Loucy (cell line): ENCODE measurements around the gene LRRFIP1.

Source experiments
- H2AFZ ChIP-seq: fragments of 200-600 bp; sonication (generic); 2 replicates; pipeline ENCODE4 v1.6.0; 2016; ENCODE audit warnings: antibody characterized with exemption, mild to moderate bottlenecking, low read length, moderate library complexity
- H3F3A ChIP-seq: fragments of 200-600 bp; 2 replicates; pipeline ENCODE4 v1.6.0; 2016; ENCODE audit warnings: antibody characterized with exemption, low read depth, mild to moderate bottlenecking
- H3K27me3 ChIP-seq: fragments of 200-600 bp; sonication (generic); 2 replicates; pipeline ENCODE4 v1.6.1; 2014; ENCODE audit warnings: low read length, mild to moderate bottlenecking; ENCODE audit not compliant: insufficient read depth, poor library complexity, severe bottlenecking
- H3K36me3 ChIP-seq: fragments of 200-600 bp; sonication (generic); 2 replicates; pipeline ENCODE4 v1.6.1; 2016; ENCODE audit warnings: low read length; ENCODE audit not compliant: insufficient read depth
- H3K4me1 ChIP-seq: fragments of 200-600 bp; sonication (generic); 2 replicates; pipeline ENCODE4 v1.5.1; 2014; ENCODE audit warnings: low read length, mild to moderate bottlenecking; ENCODE audit not compliant: insufficient read depth, poor library complexity, severe bottlenecking
- H3K4me2 ChIP-seq: fragments of 200-600 bp; sonication (generic); 2 replicates; pipeline ENCODE4 v1.6.0; 2014; ENCODE audit warnings: antibody characterized with exemption, low read length, low read depth, mild to moderate bottlenecking; ENCODE audit not compliant: poor library complexity, severe bottlenecking
- H3K4me3 ChIP-seq: fragments of 200-600 bp; sonication (generic); 2 replicates; pipeline ENCODE4 v1.5.1; 2014; ENCODE audit warnings: low read length, mild to moderate bottlenecking, mixed read lengths; ENCODE audit not compliant: poor library complexity, severe bottlenecking
- H3K79me2 ChIP-seq: fragments of 200-600 bp; sonication (generic); 2 replicates; pipeline ENCODE4 v1.6.1; 2014; ENCODE audit warnings: low read length; ENCODE audit not compliant: insufficient read depth
- H3K9ac ChIP-seq: fragments of 200-600 bp; sonication (generic); 2 replicates; pipeline ENCODE4 v1.6.0; 2014; ENCODE audit warnings: mild to moderate bottlenecking, low read depth, low read length, moderate library complexity; ENCODE audit not compliant: poor library complexity, severe bottlenecking
- H3K9me2 ChIP-seq: fragments of 200-600 bp; sonication (generic); replicated peaks from 2 replicates; pipeline ENCODE4 v1.6.1; 2016; ENCODE audit warnings: low read depth, low read length, mixed read lengths
- H3K9me3 ChIP-seq: fragments of 200-600 bp; sonication (generic); 2 replicates; pipeline ENCODE4 v1.6.1; 2014; ENCODE audit warnings: mild to moderate bottlenecking, antibody characterized with exemption, low read length, low read depth; ENCODE audit not compliant: insufficient read depth
- H4K20me1 ChIP-seq: fragments of 200-600 bp; sonication (generic); 2 replicates; pipeline ENCODE4 v1.6.0; 2014; ENCODE audit warnings: antibody characterized with exemption, low read length, mild to moderate bottlenecking; ENCODE audit not compliant: insufficient read depth, poor library complexity, severe bottlenecking
- CTCF ChIP-seq: fragments of 200-600 bp; sonication (generic); conservative IDR thresholded peaks from 2 replicates; pipeline ENCODE4 v1.5.1; 2014; ENCODE audit warnings: mild to moderate bottlenecking, antibody characterized with exemption, low read length
- EZH2phosphoT487 ChIP-seq: fragments of 200-600 bp; IDR thresholded peaks from 2 replicates; pipeline ENCODE4 v1.6.1; 2018; ENCODE audit warnings: antibody characterized with exemption, mild to moderate bottlenecking, moderate library complexity, borderline replicate concordance

Gene LRRFIP1

GRCh38 chr2:237720957-237721356 lies 93.6 kb downstream of the LRRFIP1 start:
- Histone ChIP-seq H3K9ac (no peak overlapping the region), H3K79me2 (peaks cover 95% of the 10 kb centered on the region), H3K4me1 (no peaks in the 10 kb centered on the region), H3K9me2 (no peaks in the 10 kb centered on the region), H3K27me3 (no peaks in the 10 kb centered on the region), H3K9me3 (no peaks in the 10 kb centered on the region), H3K4me3 (no peak overlapping the region), H3K4me2 (no peak overlapping the region), H4K20me1 (peaks cover 70% of the 10 kb centered on the region), H3K36me3 (peaks cover 62% of the 10 kb centered on the region), H2AFZ (no peak overlapping the region), H3F3A (no peaks in the 10 kb centered on the region)
- no peak for TF ChIP-seq EZH2phosphoT487
- no peak for TF ChIP-seq CTCF

- Histone ChIP-seq H3K36me3 (peaks cover 66% of the 10 kb centered on the region), H3K9ac (no peak overlapping the region), H4K20me1 (peaks cover 69% of the 10 kb centered on the region)
Observed at GRCh38 chr2:237721458-237721857, 94.1 kb downstream of the LRRFIP1 start.

DNA sequence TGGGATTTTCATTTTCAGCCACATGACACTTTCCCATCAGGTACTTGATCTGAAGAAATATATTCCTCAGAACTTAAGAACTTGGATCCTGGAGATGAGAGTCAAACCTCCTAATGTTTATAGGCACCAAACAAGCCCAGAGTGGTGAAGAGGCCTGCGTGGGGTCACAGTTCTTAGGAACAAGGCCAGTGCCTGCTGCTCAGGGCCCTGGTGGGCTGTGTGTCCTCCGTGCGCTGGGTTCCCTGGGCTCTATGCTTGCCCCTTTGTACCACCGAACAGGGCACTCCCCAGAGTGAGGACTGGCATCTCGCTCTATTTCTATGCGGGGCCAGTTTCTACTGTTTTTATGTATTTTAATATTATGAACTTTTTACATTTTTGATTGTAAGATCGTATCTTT lies 95.2 kb downstream of the LRRFIP1 start:
- Histone ChIP-seq H3K27me3 (no peaks in the 10 kb centered on the region), H3K9ac (no peak overlapping the region), H3K79me2 (peaks cover 95% of the 10 kb centered on the region), H3K4me3 (no peak overlapping the region), H2AFZ (no peak overlapping the region), H3K9me2 (no peaks in the 10 kb centered on the region), H3K4me2 (no peak overlapping the region), H4K20me1 (peaks cover 65% of the 10 kb centered on the region), H3K36me3 (peaks cover 68% of the 10 kb centered on the region), H3K4me1 (no peaks in the 10 kb centered on the region), H3K9me3 (no peaks in the 10 kb centered on the region), H3F3A (no peaks in the 10 kb centered on the region)
- no peak for TF ChIP-seq EZH2phosphoT487
- no peak for TF ChIP-seq CTCF

More at GRCh38 chr2:237721458-237721857, 94.1 kb downstream of the LRRFIP1 start:
- no peak for TF ChIP-seq EZH2phosphoT487
- no peak for TF ChIP-seq CTCF
- Histone ChIP-seq H3F3A (no peaks in the 10 kb centered on the region), H2AFZ (no peak overlapping the region), H3K4me1 (no peaks in the 10 kb centered on the region), H3K79me2 (peaks cover 95% of the 10 kb centered on the region), H3K9me3 (no peaks in the 10 kb centered on the region), H3K4me3 (no peak overlapping the region), H3K27me3 (no peaks in the 10 kb centered on the region), H3K4me2 (no peak overlapping the region), H3K9me2 (no peaks in the 10 kb centered on the region)
